DMS114 treated with DMSO at 0.1 percent for 48 hours (cell line): ENCODE data around the gene KIAA1755.

Source experiments
- DNase-seq: peaks from one replicate; lab custom pipeline; 2025; ENCODE audit not compliant: unreplicated experiment; lab: John Stamatoyannopoulos, UW

KIAA1755 gene, protein sequence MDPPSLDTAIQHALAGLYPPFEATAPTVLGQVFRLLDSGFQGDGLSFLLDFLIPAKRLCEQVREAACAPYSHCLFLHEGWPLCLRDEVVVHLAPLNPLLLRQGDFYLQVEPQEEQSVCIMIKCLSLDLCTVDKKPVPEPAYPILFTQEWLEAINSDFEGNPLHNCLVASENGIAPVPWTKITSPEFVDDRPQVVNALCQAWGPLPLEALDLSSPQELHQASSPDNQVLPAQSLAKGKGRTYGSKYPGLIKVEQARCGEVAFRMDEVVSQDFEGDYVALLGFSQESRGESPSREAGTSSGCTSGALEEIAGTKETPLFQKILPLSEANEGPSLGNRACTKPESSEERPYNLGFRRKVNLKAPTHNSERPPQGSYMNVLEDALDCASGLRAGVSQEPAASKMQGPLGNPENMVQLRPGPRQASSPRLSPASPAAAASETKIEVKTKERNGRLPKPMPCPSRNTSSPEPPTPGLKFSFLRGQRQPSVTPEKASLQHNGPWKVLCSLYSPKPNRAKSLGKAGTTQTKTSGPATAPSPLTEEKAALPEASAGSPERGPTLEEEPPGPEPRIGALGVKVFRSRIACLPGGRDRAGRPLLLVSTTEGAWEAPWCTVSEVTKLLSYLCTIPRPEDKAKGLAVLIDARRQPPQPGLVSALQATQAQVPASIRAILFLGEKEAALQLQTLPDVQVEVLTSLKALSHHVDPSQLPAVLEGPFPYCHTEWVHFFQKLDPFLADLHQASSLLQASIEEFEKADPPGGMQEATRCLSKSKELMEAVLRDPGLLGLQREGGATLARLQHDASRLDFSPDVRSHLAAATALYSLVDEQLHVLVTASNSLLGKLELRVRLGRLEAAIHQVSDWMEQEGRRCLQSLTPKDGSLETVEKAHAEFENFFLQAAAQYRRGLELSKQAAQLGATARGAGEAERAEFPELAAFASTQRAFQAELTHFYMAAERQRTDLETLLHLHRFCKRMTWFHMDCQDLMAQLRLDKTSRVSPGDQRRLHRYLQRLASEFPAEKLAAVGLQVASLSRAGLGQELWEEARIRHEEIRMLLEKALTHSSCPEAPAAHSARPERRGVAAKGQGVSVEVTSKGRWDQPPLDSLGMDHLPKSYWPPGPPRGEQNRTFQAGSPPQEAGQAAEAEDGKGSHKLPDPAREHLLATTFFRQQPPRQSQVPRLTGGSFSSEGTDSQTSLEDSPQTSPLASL

GRCh38 chr20:38260378-38261053 is at the start of gene KIAA1755:
KIAA1755 (minus strand) TSS chr20:38260735; CDS start chr20:38260500, 235 bp downstream.
- no peak for DNase-seq

DNA sequence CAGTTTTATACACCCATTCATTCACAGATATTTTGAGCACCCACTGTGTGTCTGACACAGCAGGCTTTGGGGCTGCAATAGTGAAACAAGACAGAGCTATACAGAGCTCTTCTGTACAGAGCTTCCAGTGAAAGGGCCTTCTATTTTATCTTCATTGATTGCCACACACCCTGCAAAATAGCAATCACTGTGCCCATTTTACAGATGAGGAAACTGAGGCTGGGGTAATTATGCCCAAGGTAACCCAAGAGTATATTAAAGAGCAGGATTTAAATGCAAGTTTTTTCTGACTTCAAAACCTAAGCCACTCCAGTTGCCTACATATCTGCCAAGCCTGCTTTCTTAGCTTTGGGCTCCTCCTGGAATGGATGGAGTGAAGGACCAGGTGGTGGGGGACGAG is 47.9 kb upstream of the KIAA1755 start:
- no peak for DNase-seq

DNA sequence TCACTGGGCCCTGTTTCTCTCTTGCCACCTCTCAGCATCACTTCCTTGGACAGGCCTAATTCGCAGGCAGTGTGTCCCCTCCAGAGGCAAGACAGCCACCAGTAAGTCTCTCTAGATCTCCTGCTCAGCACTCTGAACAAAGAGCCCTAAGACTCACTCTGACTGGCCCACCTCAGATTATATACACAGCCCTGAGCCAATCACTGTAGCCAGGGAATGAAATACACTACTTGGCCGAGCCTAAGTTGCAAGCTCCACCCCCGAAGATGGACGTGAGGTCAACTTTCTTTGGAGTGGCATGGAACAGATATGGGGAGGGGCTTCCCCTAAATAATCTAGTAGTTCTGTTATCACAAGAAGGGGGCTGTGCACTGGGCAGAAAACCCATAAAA is 47.5 kb upstream of the KIAA1755 start:
- DNase-seq, result no peak

- no peak for DNase-seq
These were observed 47.0 kb upstream of the KIAA1755 start for GRCh38 chr20:38307371-38308046.

DNA sequence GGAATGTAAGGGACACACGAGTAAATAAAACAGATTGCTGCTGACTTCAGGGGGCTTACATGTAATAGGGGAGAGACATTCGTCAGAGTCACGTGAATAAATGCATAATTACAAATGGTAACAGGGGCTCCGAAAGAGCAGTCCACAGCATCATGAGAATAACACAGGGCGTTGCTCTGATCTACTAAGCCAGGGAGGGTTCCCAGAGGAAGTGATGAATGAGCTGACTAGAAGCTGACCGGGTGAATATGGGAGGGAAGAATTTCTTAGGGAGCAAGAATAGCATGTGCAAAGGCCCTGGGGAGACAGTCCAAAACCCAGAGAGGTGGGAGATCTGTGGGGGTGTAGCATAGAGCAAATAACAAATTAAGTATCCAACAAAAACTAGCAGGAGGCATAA is 45.8 kb upstream of the KIAA1755 start:
- no peak for DNase-seq

- DNase-seq, result no peak
These were observed 45.0 kb upstream of the KIAA1755 start for GRCh38 chr20:38305541-38305940.

DNA sequence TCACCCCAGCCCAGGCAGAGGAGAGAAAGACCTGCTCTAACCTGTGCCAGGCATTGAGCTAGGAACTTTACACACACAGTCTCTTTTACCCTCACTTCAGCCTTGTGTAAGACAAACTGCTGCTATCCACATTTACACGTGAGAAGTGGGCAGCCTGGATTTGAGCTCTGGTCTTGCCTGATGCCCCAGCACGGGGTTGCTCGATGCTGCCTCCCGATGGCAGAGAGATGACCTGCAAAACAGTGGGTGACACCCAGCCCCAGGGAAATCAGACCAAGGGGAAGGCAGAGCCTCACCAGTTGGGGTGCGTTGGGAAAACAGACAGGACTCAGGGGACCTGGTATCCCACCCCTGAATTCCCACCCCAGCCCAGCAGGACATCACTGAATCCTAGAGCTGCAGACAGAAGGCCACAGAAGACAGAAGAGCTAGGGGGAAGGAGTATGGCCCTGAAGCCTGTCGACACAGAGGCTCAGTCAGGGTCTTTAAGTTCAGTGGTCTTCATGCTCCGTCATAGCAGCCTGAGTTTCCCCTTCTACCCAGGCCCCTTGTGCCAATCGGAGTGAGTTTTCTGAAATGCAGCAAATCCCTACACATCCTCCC is 44.4 kb upstream of the KIAA1755 start:
- DNase-seq, result no peak

GRCh38 chr20:38303908-38304379 is 43.4 kb upstream of the KIAA1755 start, which contains the start of gene BPI:
BPI (plus strand) TSS chr20:38304156; CDS start chr20:38304224, 68 bp downstream.
- DNase-seq, result no peak

GRCh38 chr20:38302786-38303185 is 42.3 kb upstream of the KIAA1755 start:
- no peak for DNase-seq

DNA sequence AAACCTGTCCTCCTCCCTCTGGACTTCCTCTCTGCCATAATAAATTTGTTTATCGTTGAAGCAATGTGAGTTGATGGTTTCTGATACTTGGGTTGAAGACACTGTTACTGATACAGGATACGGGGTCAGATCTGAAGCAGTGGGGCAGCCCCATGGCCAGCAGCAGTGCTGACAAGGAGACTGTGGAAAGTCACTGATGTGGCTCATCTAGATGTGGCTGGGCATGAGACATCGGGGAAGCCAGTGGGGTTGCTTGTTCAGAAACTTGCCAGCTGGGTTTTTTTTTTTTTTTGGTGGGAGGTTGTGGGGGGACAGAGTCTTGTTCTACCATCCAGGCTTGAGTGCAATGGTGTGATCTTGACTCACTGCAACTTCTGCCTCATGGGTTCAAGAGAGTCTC is 40.8 kb upstream of the KIAA1755 start:
- no peak for DNase-seq

DNA sequence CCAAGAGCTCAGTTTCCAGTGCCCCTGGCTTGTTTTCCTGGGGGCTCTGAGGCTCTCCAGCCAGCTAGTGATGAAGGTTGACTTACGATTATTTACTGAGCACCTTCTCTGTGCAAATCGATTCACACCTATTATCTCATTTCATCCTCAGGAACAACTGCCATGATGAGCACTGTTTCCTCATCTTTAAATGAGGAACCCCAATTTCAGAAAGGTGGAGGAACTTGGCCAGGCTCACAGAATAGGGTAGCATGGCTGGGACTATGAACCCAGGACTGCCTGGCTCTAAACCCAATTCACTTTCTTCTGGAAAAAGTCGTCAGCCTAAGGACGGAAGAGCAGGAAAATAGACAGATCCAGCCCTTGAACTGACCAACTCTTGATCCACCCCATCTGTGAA is 39.9 kb upstream of the KIAA1755 start:
- no peak for DNase-seq

GRCh38 chr20:38299963-38300362 is 39.4 kb upstream of the KIAA1755 start:
- DNase-seq, result no peak

GRCh38 chr20:38298768-38299288 is 38.3 kb upstream of the KIAA1755 start:
- DNase-seq, result no peak

DNA sequence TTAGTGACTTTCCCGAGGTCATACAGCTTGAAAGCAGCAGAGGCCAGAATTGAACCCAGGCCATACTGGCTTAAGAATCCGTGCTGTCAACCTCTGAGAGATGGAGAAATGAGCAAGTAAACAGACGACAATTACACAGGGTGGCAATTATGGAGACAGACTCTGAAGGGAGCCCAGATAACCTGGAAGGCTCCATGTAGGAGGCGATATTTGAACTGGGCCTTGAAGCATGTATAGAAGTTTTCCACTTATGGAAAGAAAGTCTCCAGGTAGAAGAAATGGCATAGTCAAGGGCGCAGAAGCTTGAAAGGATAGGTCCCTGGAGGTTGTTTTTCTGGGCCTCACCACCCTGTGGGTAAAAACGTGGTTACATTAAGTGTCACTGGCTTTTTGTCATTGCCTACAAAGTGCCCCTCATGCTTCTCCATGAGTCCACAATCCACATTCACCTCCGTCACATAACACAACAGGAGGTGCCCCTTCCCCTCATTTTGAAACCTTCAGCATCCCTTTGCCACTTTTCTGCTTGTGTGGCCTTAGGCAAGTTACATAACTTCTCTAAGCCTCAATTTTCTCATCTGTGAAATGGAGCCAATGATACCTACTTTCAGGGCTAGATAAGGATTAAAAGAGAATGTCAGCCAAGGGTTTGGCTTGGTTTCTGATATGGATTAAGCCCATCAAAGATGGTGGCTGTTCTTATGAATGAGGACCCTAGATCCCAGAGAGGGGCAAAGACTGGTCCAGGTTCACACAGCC is 37.6 kb upstream of the KIAA1755 start:
- DNase-seq, result no peak

DNA sequence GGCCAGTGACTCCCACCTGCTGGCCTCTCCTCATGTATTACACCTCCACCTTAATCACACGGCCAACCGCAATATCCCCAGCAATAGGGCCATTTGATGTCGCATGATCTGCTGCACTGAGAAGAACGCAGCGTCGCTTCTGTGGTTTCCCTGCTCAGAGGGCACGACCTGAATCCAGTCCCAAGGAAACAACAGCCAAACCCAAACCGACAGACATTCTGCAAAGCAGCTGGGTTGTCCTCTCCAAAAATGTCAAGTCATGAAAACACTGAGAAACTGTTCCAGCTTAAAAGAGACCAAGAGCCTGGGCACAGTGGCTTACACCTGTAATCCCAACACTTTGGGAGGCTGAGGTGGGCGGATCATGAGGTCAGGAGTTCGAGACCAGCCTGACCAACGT is 35.9 kb upstream of the KIAA1755 start:
- DNase-seq, result no peak

- DNase-seq, result no peak
These were observed 35.3 kb upstream of the KIAA1755 start for GRCh38 chr20:38295811-38296210.

- DNase-seq, result no peak
These were observed 33.6 kb upstream of the KIAA1755 start for GRCh38 chr20:38294076-38294591.

DNA sequence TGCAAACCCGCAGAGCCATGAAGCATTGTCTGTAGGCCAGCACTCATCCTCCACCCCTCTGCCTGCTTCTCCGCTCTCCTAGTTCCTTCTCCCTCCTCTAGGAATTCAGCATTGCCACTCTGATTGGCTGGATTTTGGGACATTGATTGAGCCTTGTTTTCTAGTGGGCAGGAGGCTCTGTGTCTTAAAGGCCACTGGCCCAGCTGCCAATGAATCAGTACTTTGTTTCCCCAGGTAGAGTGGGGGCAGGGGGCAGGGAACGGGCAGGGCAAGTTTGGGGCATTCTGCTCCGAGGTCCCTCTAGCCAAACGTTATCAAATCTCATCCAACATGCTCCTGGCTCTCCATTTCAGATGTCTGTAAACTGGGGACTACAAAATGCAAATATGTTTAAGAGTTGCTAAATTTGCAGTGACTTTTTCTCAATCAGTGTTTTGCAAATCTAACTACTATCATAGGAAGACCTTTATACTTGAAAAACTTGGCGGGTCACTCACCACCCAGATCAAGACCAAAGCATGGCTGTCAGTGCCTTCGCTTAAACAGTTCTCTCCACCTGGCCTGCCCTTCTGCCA is 33.0 kb upstream of the KIAA1755 start:
- no peak for DNase-seq
